GM18858 (cell line): ENCODE results near the gene ATP6V1A.

Experiments used
- ATAC-seq: cut with Tn5 transposase; IDR thresholded peaks from one replicate; pipeline ENCODE4 v1.9.1; 2021; ENCODE audit not compliant: unreplicated experiment

Gene ATP6V1A

DNA sequence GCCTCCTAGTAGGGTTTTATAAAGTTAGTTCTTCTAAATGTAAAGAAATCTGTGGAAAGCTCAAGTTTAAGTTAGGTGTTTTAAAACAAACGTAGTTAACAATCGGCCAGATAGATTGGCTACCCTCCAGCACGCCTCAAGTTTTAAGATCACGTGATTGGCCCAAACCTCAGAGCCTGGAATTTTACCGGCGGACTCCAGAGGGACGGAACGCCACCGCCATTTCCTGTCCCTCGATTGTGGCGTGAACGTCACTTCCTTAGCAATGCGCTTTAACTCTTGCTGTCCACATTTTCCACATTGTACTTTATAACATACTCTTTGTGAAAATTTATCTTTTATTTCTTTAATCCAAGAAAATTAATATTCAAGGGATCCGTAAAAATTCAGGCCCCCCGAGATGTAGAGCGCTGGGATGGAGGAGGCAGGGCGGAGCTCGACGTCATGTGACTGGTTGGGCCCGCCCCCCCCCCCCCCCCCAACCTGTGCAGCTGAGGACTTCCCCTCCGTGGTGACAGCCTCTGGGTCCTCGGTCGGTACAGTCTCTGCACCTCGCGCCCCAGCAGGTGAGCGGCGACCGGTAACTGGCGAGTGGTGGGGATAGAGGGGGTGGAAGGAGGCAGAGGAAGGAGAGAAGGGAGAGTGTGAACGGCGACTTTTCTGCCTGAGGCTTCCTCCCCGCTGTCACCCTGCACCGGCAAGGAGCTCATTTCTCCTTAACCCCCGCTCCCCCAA, at the start of gene ATP6V1A:
Gene ATP6V1A (plus strand): TSS at position 488 of the 735 bp plus-strand sequence. CDS start 31,719 bp downstream, outside the sequence.
- peak; percentile 16 for ATAC-seq

DNA sequence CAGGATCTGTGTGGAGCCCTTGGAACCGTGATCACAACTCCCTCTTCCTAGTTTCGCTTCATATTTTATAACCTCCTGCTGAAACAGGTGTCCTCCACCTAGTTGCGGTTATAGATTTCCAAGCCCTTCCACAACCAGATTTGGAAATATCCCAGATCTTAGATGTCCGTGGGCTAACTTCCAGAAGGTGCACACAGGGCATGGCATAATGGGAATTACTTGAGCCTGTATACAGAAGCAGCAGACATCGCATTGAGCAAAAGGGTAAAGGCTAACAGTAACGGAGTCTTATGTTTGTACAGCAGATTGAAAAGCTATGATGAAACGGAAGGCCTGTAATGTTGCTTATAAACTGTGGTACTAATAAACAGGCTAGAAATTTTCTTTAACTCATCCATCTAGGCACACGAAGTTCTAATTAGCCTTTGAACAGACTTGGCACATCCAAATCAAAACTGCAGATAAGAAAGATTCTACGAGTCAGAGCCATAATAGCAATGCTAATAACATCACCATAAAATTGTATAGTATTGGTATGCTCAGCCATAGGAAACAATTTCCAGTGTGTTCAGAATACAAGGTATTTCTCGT, 49.2 kb upstream of the ATP6V1A start:
- ATAC-seq: no peak

DNA sequence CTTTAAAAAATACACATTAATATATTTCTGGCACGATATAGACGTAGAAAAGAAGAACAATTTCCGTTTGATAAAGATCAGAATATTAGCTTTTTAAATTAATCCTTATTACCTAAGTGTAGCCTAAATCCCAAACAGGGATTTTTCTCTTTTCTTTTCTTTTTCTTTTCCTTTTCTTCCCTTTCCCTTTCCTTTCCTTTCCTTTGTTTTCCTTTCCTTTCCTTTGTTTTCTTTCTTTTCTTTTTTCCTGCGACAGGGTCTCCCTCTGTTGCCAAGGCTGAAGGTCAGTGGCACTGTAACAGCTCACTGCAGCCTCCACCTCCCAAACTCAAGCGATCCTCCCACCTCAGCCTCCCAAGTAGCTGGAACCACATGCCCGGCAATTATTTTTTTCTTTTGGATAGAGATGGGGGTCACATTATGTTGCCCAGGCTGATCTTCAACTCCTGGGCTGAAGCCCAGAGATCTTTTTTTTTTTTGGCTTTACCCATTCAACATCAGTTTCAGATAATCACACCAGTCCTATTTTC, 48.6 kb upstream of the ATP6V1A start:
- ATAC-seq: no peak

DNA sequence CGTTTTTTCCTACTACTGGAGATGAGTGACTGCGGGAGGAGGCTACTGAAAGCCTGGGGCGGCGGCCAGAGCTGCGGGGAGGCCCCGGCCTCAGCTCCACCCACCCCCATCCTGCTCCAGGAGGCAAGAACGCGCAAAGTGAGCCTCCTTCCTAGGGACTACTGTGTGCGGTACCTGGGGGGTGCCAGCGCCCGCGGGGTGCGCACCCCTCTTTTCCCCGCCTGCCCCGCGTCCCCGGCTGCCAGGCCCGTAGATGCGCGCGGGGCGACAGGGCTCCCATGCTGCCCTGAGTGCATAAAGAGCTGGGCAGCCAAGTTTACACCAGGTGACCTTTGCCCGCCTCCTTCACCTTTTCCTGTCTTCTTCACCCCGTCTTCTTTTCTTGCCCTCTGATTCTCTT, 47.9 kb upstream of the ATP6V1A start:
- ATAC-seq: no peak

DNA sequence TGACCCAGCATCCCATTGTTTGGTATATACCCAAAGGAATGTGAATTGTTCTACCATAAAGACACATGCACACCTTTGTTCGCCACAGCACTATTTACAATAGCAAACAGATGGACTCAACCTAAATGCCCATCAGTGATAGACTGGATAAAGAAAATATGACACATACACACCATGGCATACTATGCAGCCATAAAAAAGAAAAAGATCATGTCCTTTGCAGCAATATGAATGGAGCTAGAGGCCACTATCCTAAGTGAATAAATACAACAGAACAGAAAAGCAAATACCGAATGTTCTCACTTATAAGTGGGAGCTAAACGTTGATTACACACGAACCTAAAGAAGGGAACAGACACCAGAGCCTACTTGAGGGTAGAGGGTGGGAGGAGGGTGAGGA, 39.0 kb upstream of the ATP6V1A start:
- no peak for ATAC-seq

DNA sequence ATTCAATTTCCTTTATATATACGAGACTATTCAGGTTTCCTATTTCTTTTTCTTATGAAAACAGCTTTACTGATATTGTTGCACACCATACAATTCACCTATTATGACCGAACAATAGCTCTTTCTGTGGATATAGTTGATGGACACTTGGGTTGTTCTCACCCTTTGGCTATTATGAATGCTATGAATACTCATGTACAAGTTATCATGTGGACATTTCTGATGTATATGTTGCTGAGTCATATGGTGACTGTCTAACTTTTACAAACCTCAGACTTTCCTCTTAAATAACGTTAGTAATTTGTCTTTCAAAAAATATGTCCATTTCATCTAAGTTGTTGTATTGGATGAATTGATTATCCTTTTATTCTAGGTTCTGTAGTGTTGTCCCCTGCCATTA, 34.7 kb upstream of the ATP6V1A start:
- ATAC-seq: no peak

DNA sequence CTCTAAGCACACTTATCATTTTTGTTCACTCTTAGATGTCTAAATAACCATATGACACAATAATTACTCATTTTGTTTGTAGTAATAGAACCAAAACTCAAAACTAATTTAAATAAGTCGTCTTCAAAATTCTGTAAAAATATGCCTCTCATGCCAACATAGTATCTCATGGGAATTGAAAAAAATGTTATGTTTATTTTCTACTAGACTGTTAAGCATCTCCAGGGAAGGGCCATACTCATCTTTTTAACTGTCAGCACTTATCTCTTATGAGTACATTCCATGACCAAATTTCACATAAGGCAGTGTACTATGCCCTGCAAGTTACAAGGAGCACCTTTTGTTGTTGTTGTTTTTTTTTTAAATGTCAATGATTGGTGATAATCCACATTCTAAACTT, 32.1 kb upstream of the ATP6V1A start:
- no peak for ATAC-seq

DNA sequence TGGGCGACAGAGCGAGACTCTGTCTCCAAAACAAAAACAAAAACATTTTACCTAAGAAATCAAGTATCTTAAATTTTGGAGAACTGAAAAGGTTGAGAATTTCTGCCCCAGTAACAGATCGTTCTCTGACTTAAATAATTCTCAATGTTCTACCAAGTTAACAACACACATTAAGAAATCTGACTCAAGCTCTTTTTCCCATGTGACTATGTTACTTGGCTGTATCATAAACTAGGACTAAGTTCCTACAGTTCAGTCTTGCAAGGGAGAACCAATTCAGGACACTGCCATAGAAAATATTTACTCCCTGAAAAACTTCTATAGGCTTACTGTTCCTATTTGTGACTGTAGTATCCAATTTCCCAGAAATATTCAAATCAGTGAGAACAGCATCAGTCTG, 29.5 kb upstream of the ATP6V1A start:
- no peak for ATAC-seq

DNA sequence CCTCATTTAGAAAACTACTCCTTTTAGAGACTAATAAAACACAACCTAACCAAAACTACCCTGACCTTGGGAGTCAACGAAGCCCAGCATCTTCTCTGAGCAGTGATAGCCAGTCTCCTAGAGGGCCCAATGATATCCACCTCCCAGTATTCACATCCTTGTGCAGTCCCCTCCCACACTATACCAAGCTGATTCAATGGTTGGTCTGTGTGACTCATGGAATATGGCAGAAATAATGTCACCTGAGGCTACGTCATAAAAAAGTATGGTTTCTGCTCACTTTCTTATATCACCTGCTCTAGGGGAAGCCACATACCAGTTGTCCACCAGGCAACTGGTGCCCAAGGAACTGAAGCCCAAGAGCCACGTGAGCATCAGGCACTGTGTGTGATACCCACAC, 29.0 kb upstream of the ATP6V1A start:
- ATAC-seq: no peak

DNA sequence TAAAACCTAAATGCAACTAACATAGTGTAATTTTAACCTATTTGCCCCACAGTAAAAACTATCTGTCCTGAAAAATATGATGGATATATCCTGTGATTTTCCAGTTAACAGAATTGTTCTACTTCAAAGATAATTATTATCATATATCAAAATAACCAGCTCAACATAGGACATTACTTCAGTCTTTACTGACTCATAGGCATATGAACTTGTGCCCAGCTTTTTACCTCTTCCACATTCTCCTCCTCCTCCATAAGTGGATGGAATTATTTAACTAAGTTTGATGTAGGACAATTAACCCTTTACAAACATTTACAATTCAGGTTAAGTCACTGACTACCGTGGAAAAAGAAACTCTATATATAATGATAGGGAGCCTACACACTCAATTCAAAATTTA, 27.5 kb upstream of the ATP6V1A start:
- ATAC-seq: no peak

DNA sequence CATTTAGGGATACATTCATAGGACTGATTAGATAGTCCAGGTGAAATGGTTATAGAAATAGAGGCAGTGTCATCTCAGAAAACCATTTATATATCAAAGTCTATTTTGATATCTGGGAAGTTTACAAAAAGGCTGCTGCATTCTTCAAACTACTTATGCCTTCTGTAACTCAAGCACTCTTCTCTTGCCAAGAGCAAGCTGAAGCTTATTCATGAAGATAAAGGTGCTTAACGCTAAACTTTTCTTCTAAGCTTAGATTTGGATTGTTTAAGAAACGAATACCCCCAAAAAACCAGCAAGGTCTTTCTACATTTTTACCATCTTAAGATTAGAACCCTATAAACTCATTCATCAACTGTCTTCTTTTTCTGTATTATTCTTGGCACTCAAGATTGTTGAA, 27.1 kb upstream of the ATP6V1A start:
- no peak for ATAC-seq

DNA sequence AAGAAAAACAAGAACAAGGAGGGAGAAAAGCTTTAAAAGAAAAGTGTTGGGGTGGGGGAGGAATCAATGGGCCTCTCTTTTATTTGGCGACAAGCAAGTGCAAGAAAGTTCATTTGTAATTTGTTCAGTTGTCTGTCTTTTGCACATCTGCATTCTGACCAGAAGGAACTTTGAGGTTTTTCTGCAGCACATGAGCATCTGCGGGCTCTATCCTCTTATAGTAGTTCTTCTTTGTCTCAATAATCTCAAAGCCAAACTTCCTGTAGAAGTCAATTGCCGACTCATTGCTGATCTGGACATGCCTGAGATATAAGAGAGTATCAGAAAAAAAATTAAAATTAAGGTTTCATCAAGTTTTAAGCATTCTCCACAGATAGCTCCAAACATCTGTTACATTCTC, 25.2 kb upstream of the ATP6V1A start:
- no peak for ATAC-seq

DNA sequence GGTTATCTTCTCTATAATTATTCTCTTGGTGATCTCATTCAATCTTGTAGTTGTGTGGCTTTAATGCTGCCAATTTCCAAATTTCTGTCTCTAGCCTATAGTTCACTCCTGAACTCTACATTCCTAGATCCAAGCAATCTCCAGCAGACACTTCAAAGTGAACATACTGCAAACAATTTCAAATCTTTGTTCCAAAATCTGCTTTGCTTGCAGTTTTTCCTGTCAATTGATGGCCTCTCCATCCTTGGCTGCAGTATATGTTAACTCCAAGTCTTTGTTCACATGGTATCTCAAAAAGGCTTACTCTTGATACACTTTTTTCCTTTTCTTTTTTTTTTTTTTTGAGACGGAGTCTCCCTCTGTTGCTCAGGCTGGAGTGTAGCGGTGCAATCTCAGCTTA, 18.2 kb upstream of the ATP6V1A start:
- ATAC-seq: no peak

DNA sequence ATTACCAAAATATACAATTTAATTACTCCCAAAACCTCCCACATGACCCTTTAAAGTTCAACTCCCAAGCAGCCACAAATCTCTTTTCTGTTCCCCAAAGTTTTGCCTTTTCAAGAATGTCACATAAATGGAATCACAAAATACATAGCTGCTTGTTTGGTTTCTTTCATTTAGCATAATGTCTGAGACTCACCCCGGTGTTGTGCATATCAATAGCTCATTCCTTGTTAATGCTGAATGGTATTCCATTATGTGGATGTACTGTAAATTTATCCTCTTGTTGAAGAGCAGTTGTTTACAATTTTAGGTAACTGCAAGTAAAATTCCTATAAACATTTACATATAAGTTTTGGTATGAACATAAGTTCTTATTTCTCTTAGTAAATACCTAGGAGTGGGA, 16.3 kb upstream of the ATP6V1A start:
- no peak for ATAC-seq

DNA sequence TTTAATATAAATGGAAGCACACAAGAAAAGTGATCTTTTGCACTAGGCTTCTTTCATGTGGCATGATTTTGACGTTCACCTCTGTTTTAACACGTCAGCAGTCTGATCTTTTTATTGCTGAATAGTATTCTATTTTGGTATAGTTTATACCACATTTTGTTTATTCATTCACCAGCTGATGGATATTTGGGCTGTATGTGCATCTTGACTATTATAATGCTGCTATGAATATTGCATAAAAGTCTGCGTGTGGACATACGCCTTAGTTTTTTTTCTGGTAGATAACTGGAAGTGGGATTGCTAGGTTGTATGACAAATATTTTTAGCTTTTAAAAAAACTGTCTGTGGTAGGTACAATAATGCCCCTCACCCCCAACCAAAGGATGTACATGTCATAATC, 15.1 kb upstream of the ATP6V1A start:
- ATAC-seq: no peak

DNA sequence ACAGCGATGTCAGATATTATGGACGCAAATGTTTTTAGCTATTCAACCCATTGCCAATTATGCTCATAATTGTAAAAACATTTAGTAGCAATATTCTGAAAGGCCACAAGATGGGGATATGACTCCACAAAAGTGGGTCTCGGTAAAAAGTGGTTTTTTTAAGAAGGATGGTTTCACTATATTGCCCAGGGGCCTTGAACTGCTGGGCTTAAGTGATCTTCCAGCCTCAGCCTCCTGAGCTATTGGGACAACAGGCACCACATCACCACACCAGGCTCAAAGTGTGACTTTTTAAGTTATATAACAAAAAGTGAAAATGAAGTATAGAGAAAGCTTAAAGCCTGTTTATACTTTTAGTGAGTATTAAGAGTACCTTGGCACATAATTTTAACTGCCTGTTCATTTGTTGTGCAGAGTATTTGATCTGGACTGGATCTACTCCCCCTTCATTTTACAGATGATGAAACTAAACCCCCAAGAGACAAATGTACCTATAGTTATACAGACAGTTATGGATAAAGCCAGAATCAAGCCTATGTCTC, 10.2 kb upstream of the ATP6V1A start:
- ATAC-seq: peak; percentile 56

DNA sequence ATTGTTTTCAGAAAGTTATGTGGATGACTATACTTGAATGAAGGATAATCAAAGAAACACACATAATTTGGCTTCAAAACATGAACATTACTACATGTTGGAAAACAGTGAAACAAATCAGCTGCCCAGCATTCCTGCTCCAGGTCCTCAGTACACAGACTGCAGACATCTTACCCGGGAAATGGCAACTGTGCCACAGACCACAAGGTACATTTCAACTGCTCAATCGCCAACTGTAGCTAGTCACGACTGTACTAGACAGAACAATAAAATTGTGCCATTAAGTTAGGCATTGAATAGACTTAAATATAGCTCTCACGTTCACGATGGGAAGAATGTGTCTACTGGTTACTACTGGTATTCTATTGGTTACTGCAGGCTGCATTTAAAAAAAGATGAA, 5.7 kb upstream of the ATP6V1A start:
- ATAC-seq: no peak

DNA sequence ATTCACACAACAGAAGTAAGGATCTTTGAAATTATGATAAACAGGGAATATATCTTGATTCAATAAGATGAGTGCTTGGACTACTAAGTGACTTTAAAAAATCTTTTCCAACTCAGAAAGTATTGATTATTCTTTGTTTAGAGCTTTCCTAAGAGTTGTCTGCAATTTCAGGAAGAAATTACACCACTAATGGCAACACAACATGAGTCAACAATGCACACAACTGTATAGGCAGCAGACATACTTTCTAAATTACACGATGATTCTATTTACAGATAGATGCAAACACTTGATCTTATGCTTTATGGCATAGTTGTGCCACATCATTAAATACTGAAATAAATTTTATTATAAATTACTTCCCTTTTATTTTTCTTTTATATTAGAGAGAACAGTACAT, 5.2 kb upstream of the ATP6V1A start:
- no peak for ATAC-seq

DNA sequence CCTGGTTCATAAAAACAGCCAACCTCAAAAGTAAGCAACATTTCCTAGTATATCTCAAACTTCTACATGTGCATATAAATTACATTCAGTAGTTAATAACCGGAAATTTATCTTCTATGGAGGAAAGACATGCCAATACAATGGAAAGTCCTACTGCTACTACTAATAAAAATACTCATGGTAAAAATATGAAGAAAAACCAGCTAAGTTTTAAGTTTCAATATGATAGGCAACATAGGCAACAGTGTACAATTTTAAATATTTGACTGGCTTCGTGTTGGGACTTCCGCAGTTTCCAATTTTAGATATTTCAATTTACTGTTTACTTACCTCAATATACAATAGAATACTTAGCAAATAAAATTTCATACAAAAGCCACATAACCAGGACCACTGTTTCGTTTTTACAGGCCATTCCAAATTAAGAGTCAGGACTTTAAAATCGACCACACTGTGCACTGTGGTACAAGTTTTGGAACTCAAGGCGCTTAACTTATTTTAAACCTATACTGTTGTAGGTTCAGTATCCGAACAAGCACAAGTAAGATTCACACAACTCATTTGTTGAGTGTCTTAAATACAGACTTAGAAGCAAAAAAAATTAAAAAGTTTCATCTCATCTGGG, 3.7 kb upstream of the ATP6V1A start:
- no peak for ATAC-seq

DNA sequence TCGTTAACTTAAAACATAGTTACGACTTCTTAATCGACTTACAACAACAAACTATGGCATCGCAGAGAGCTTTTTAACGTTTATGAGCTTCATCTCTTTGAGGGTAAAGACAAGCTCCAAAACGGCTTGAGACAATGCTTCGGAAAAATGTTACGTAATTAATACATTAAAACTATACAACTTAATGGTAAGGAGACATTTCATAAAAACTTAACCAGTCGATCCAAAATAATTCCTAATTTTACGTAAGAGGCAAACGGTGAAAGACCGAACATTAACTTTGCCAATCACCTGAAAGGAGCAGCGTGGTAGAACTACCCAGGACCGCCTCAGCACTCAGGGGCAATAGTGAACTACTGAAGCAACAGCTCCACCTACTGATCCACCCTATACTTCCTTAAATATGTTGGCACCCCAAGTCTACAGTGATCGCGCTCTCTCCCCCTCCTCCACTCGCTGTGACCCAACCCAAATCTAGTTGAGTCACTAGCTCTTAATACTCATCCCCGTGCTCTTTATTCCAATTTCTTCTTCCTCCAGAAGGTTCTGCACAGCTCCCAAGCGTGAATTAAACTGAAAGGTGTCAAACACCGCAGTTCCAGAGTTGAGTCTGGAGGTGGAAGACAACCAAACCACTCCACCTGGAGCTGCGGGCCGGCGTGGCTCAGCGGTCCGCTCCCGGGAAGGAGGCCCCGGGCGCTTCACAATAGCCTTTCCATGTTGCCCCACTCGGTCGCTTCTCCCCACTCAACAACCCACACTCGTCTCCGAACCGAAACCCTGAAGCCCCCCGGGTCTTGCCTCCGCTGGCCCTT, 1.7 kb upstream of the ATP6V1A start:
- peak; percentile 57 for ATAC-seq
